ENCODE results near the gene EYS. TPM values are rescaled to one million over a fixed set of nuclear protein-coding genes. Genes with fewer than 3 reads are reported as not detected.

The EYS gene
- total and polyA plus RNA-seq, 4 donors = 0.08 to 0.63 (median 0.36) TPM

DNA sequence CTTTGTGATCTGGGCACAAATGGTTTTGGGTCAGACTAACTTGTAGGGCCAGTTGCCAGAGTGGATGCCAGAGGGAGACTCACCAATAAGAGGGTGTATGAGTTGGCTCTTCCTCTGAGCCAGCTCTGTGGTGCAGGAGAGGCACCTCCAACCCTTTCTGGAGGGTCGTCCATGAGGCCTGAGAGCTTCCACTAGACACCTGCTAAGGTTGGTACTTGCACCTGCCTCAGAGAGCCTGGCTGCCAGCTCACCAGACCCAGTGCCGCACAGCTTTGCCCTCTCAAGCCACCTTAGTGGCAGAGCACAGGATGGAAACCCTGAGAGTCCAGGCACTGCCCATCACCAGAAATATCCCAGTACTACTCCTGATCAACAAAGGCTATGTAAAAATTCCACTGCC lies 504.3 kb downstream of the EYS start:
- no peak overlapping the region for H3K27ac ChIP-seq (ENCODE audit: low read depth in 1 of 2, low read length in 2 of 2)
- H3K4me1 ChIP-seq (ENCODE audit: control insufficient read depth in 4 of 4, insufficient read depth in 4 of 4, low read length in 3 of 4) = no peaks in the 10 kb centered on the region
- TF ChIP-seq, protein P1, sequence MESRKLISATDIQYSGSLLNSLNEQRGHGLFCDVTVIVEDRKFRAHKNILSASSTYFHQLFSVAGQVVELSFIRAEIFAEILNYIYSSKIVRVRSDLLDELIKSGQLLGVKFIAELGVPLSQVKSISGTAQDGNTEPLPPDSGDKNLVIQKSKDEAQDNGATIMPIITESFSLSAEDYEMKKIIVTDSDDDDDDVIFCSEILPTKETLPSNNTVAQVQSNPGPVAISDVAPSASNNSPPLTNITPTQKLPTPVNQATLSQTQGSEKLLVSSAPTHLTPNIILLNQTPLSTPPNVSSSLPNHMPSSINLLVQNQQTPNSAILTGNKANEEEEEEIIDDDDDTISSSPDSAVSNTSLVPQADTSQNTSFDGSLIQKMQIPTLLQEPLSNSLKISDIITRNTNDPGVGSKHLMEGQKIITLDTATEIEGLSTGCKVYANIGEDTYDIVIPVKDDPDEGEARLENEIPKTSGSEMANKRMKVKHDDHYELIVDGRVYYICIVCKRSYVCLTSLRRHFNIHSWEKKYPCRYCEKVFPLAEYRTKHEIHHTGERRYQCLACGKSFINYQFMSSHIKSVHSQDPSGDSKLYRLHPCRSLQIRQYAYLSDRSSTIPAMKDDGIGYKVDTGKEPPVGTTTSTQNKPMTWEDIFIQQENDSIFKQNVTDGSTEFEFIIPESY (IDR thresholded peaks at IDR 0.05) = no peak
- TF ChIP-seq JUND (IDR thresholded peaks at IDR 0.05) (no peak), YY1 (IDR thresholded peaks at IDR 0.05) (no peak), RXRA (IDR thresholded peaks at IDR 0.05) (no peak)
- WGBS = 67% methylated on average over 2 of the region's 2 CpGs
- H3K4me3 ChIP-seq (ENCODE audit: low read depth in 1 of 3, low read length in 3 of 3) = no peak overlapping the region
- no peaks in the 10 kb centered on the region for H3K9me3 ChIP-seq (ENCODE audit: control insufficient read depth in 4 of 4, low read length in 3 of 4)
- no peaks in the 10 kb centered on the region for H3K36me3 ChIP-seq (ENCODE audit: control insufficient read depth in 4 of 4, insufficient read depth in 3 of 4, low read depth in 1 of 4, low read length in 3 of 4)
- H3K9ac ChIP-seq (ENCODE audit: low read depth in 1 of 2, low read length in 2 of 2) = no peak overlapping the region
- DNase-seq (ENCODE audit: low spot score) = no peak
- no peaks in the 10 kb centered on the region for H3K27me3 ChIP-seq (ENCODE audit: control insufficient read depth in 4 of 4, insufficient read depth in 4 of 4, low read length in 3 of 4)

DNA sequence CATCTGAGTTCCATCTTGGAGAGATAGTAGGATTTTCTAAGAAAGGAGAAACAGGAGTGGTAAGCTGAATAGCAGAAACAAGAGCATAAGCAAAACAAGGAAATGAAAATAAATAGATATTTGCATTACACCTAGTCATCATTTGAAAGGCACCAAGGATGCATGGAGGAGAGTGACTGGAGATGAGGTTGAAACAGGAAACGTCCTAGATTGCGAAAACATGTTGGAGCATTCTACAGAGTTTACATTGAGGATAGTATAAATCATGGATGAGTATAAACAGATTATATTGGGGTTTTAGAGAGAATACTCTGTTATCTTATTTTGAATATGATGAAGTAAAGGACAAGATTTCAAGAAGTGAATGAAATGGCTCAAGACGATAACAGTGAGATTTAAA lies 507.3 kb downstream of the EYS start:
- Histone ChIP-seq H3K4me1 (ENCODE audit: control insufficient read depth in 4 of 4, insufficient read depth in 4 of 4, low read length in 3 of 4) (no peaks in the 10 kb centered on the region), H3K4me3 (ENCODE audit: low read depth in 1 of 3, low read length in 3 of 3) (no peak overlapping the region), H3K9me3 (ENCODE audit: control insufficient read depth in 4 of 4, low read length in 3 of 4) (no peaks in the 10 kb centered on the region), H3K36me3 (ENCODE audit: control insufficient read depth in 4 of 4, insufficient read depth in 3 of 4, low read depth in 1 of 4, low read length in 3 of 4) (no peaks in the 10 kb centered on the region), H3K27me3 (ENCODE audit: control insufficient read depth in 4 of 4, insufficient read depth in 4 of 4, low read length in 3 of 4) (no peaks in the 10 kb centered on the region), H3K27ac (ENCODE audit: low read depth in 1 of 2, low read length in 2 of 2) (no peak overlapping the region), H3K9ac (ENCODE audit: low read depth in 1 of 2, low read length in 2 of 2) (no peak overlapping the region)
- TF ChIP-seq, protein P2, sequence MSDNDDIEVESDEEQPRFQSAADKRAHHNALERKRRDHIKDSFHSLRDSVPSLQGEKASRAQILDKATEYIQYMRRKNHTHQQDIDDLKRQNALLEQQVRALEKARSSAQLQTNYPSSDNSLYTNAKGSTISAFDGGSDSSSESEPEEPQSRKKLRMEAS (IDR thresholded peaks at IDR 0.05) = no peak
- no peak for TF ChIP-seq EGR1 (IDR thresholded peaks at IDR 0.05; ENCODE audit: low read depth in 2 of 2)
- no peak for TF ChIP-seq YY1 (IDR thresholded peaks at IDR 0.05)
- TF ChIP-seq JUND (IDR thresholded peaks at IDR 0.05) = no peak
- no peak for DNase-seq (ENCODE audit: low spot score)
- WGBS = 70% methylated on average over 3 of the region's 3 CpGs

DNA sequence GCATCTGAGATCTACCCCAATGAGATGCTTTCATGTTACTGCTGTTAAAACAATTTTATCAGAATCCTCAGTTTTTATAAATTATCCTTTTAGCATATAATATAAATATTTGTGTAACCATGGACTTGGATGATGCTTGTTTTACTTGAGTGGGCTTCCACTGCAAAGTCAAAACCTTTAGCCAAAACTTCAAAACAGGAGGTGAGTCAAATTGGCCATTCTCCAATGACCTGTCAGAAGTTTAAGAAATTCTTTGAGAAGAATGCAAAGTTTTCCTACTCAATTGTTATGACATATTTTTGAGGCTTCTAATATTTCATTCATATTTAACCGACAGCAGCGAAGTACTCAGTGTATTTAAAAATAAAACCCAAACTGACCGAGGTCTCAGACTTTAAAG lies 507.9 kb downstream of the EYS start:
- H3K27me3 ChIP-seq (ENCODE audit: control insufficient read depth in 4 of 4, insufficient read depth in 4 of 4, low read length in 3 of 4) = no peaks in the 10 kb centered on the region
- no peak overlapping the region for H3K4me3 ChIP-seq (ENCODE audit: low read depth in 1 of 3, low read length in 3 of 3)
- H3K9ac ChIP-seq (ENCODE audit: low read depth in 1 of 2, low read length in 2 of 2) = no peak overlapping the region
- no peaks in the 10 kb centered on the region for H3K9me3 ChIP-seq (ENCODE audit: control insufficient read depth in 4 of 4, low read length in 3 of 4)
- no peaks in the 10 kb centered on the region for H3K4me1 ChIP-seq (ENCODE audit: control insufficient read depth in 4 of 4, insufficient read depth in 4 of 4, low read length in 3 of 4)
- H3K27ac ChIP-seq (ENCODE audit: low read depth in 1 of 2, low read length in 2 of 2) = no peak overlapping the region
- H3K36me3 ChIP-seq (ENCODE audit: control insufficient read depth in 4 of 4, insufficient read depth in 3 of 4, low read depth in 1 of 4, low read length in 3 of 4) = no peaks in the 10 kb centered on the region
- TF ChIP-seq JUND (IDR thresholded peaks at IDR 0.05) = no peak
- TF ChIP-seq RXRA (IDR thresholded peaks at IDR 0.05) = no peak
- TF ChIP-seq HNF4A (conservative IDR thresholded peaks at IDR 0.05) = no peak
- TF ChIP-seq, protein P2 (IDR thresholded peaks at IDR 0.05) = no peak
- TF ChIP-seq, protein P3, sequence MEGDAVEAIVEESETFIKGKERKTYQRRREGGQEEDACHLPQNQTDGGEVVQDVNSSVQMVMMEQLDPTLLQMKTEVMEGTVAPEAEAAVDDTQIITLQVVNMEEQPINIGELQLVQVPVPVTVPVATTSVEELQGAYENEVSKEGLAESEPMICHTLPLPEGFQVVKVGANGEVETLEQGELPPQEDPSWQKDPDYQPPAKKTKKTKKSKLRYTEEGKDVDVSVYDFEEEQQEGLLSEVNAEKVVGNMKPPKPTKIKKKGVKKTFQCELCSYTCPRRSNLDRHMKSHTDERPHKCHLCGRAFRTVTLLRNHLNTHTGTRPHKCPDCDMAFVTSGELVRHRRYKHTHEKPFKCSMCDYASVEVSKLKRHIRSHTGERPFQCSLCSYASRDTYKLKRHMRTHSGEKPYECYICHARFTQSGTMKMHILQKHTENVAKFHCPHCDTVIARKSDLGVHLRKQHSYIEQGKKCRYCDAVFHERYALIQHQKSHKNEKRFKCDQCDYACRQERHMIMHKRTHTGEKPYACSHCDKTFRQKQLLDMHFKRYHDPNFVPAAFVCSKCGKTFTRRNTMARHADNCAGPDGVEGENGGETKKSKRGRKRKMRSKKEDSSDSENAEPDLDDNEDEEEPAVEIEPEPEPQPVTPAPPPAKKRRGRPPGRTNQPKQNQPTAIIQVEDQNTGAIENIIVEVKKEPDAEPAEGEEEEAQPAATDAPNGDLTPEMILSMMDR (IDR thresholded peaks at IDR 0.05; ENCODE audit: low read depth, low read length, missing input control) = no peak
- TF ChIP-seq, protein P1 (IDR thresholded peaks at IDR 0.05) = no peak
- no peak for TF ChIP-seq GABPA (IDR thresholded peaks at IDR 0.05 in 1 of 2, conservative IDR thresholded peaks at IDR 0.05 in 1 of 2)
- no peak for TF ChIP-seq YY1 (IDR thresholded peaks at IDR 0.05)
- WGBS = 85% methylated on average over 3 of the region's 3 CpGs
- DNase-seq (ENCODE audit: low spot score) = no peak
